ENCODE data around the gene DNPH1. TPM values are rescaled to one million over a fixed set of nuclear protein-coding genes. Genes with fewer than 3 reads are reported as not detected.

Gene DNPH1
- total RNA-seq, 1 donor from 2014 or later: 57.5 TPM

- peak overlapping the region; percentile 59 for H3K27ac Mint-ChIP-seq
- TF ChIP-seq CTCF (IDR thresholded peaks at IDR 0.05): no peak
- POLR2A ChIA-PET: interaction anchor here (0.5 to 1.2 kb wide), 6 partner anchors 40 to 486 kb away, joined by 3 to 4 read pairs (median 3); partner anchors contain the start of gene CRIP3
- H3K36me3 Mint-ChIP-seq (ENCODE audit: low read depth): no peaks in the 10 kb centered on the region
- intact Hi-C loops (cut with micrococcal nuclease): no loop called here
- H3K4me1 Mint-ChIP-seq: peaks cover 31% of the 10 kb centered on the region
- no peak for ATAC-seq (ENCODE audit: low read depth)
- no peaks in the 10 kb centered on the region for H3K9me3 Mint-ChIP-seq
- no peaks in the 10 kb centered on the region for H3K27me3 Mint-ChIP-seq
- H3K4me3 Mint-ChIP-seq: peak overlapping the region; percentile 73
- CTCF ChIA-PET: interaction anchor here (0.8 to 1.7 kb wide), 4 partner anchors 40 to 130 kb away, joined by 3 to 4 read pairs (median 4); partner anchors contain the start of gene CRIP3
- DNase-seq: no peak
Measured at GRCh38 chr6:43268782-43269272, 39.5 kb upstream of the DNPH1 start.

- TF ChIP-seq CTCF (IDR thresholded peaks at IDR 0.05): no peak
- H3K4me3 Mint-ChIP-seq: no peak overlapping the region
- H3K36me3 Mint-ChIP-seq (ENCODE audit: low read depth): no peaks in the 10 kb centered on the region
- intact Hi-C loops (cut with micrococcal nuclease): no loop called here
- no peak overlapping the region for H3K27ac Mint-ChIP-seq
- no peaks in the 10 kb centered on the region for H3K27me3 Mint-ChIP-seq
- POLR2A ChIA-PET: interaction anchor here (0.9 to 1.2 kb wide), 3 partner anchors 40 to 486 kb away, joined by 3 read pairs; partner anchors contain the start of gene CRIP3
- no peaks in the 10 kb centered on the region for H3K9me3 Mint-ChIP-seq
- CTCF ChIA-PET: interaction anchor here (0.8 to 1.7 kb wide), 4 partner anchors 40 to 130 kb away, joined by 3 to 4 read pairs (median 4); partner anchors contain the start of gene CRIP3
- no peak for ATAC-seq (ENCODE audit: low read depth)
- peaks cover 34% of the 10 kb centered on the region for H3K4me1 Mint-ChIP-seq
- DNase-seq: no peak
Measured at GRCh38 chr6:43268355-43268700, 39.0 kb upstream of the DNPH1 start.

- Mint-ChIP-seq H3K27me3 (no peaks in the 10 kb centered on the region), H3K4me1 (peaks cover 33% of the 10 kb centered on the region), H3K27ac (no peak overlapping the region), H3K9me3 (no peaks in the 10 kb centered on the region), H3K4me3 (no peak overlapping the region), H3K36me3 (ENCODE audit: low read depth) (no peaks in the 10 kb centered on the region)
- intact Hi-C loops (cut with micrococcal nuclease): no loop called here
- DNase-seq (no peak), ATAC-seq (ENCODE audit: low read depth) (no peak)
- TF ChIP-seq CTCF (IDR thresholded peaks at IDR 0.05): no peak
- CTCF ChIA-PET: interaction anchor here (0.8 to 1.7 kb wide), 4 partner anchors 41 to 131 kb away, joined by 3 to 4 read pairs (median 4); partner anchors contain the start of gene CRIP3
- POLR2A ChIA-PET: interaction anchor here (1.2 kb wide), 2 partner anchors 41 to 45 kb away, joined by 3 read pairs; partner anchors contain the start of gene CRIP3
Measured at GRCh38 chr6:43267619-43268354, 38.5 kb upstream of the DNPH1 start.

- no peak for DNase-seq
- H3K9me3 Mint-ChIP-seq: no peaks in the 10 kb centered on the region
- CTCF ChIA-PET: interaction anchor here (0.6 to 1.2 kb wide), 3 partner anchors 69 to 133 kb away, joined by 3 read pairs; no protein-coding TSS in a partner anchor
- H3K4me1 Mint-ChIP-seq: peaks cover 20% of the 10 kb centered on the region
- intact Hi-C loops (cut with micrococcal nuclease): no loop called here
- no peak overlapping the region for H3K4me3 Mint-ChIP-seq
- ATAC-seq (ENCODE audit: low read depth): no peak
- no peak overlapping the region for H3K27ac Mint-ChIP-seq
- POLR2A ChIA-PET: interaction anchor here (0.6 kb wide), 1 partner anchor 190 kb away, joined by 4 read pairs; the partner anchor contains the start of gene DLK2
- no peaks in the 10 kb centered on the region for H3K27me3 Mint-ChIP-seq
- no peaks in the 10 kb centered on the region for H3K36me3 Mint-ChIP-seq (ENCODE audit: low read depth)
- no peak for TF ChIP-seq CTCF (IDR thresholded peaks at IDR 0.05)
Measured at GRCh38 chr6:43265564-43265963, 36.3 kb upstream of the DNPH1 start.

- Mint-ChIP-seq H3K4me1 (peaks cover 12% of the 10 kb centered on the region), H3K9me3 (no peaks in the 10 kb centered on the region), H3K27me3 (no peaks in the 10 kb centered on the region), H3K36me3 (ENCODE audit: low read depth) (no peaks in the 10 kb centered on the region), H3K4me3 (no peak overlapping the region), H3K27ac (peak overlapping the region; percentile 19)
- ATAC-seq (ENCODE audit: low read depth) (no peak), DNase-seq (no peak)
- intact Hi-C loops (cut with micrococcal nuclease): no loop called here
- TF ChIP-seq CTCF (IDR thresholded peaks at IDR 0.05): no peak
- ChIA-PET CTCF (interaction anchor here (1.7 to 3.7 kb wide), 7 partner anchors 44 to 242 kb away, joined by 5 to 24 read pairs (median 9); partner anchors contain the start of gene CRIP3), POLR2A (interaction anchor here (0.5 to 1.0 kb wide), 3 partner anchors 11 to 119 kb away, joined by 7 to 8 read pairs (median 7); no protein-coding TSS in a partner anchor)
Measured at GRCh38 chr6:43264599-43265145, 35.4 kb upstream of the DNPH1 start.
